Measurements from ENCODE around the gene RASSF5. TPM values are rescaled to one million over a fixed set of nuclear protein-coding genes. Genes with fewer than 3 reads are reported as not detected.

Gene RASSF5
- total RNA-seq, 1 donor from 2014 or later, result 28.5 TPM

- H3K27me3 ChIP-seq, result no peaks in the 10 kb centered on the region
- peaks cover 51% of the 10 kb centered on the region for H3K4me1 ChIP-seq
- H3K27ac ChIP-seq, result peak overlapping the region; percentile 19
- H3K36me3 ChIP-seq, result peaks cover 0 to 5% of the 10 kb centered on the region in 2 donors
- no peak for TF ChIP-seq POLR2AphosphoS5 (IDR thresholded peaks at IDR 0.05; ENCODE audit: insufficient read depth in 1 of 2, low read depth in 1 of 2)
- TF ChIP-seq, protein P1, sequence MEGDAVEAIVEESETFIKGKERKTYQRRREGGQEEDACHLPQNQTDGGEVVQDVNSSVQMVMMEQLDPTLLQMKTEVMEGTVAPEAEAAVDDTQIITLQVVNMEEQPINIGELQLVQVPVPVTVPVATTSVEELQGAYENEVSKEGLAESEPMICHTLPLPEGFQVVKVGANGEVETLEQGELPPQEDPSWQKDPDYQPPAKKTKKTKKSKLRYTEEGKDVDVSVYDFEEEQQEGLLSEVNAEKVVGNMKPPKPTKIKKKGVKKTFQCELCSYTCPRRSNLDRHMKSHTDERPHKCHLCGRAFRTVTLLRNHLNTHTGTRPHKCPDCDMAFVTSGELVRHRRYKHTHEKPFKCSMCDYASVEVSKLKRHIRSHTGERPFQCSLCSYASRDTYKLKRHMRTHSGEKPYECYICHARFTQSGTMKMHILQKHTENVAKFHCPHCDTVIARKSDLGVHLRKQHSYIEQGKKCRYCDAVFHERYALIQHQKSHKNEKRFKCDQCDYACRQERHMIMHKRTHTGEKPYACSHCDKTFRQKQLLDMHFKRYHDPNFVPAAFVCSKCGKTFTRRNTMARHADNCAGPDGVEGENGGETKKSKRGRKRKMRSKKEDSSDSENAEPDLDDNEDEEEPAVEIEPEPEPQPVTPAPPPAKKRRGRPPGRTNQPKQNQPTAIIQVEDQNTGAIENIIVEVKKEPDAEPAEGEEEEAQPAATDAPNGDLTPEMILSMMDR (IDR thresholded peaks at IDR 0.05), result no peak
- no peak for TF ChIP-seq POLR2A (IDR thresholded peaks at IDR 0.05)
- H3K4me3 ChIP-seq, result no peak overlapping the region
- intact Hi-C loops (cut with DNase I), result loop anchor here (5.0 kb wide), 1 partner anchor 91 kb away; no protein-coding TSS in a partner anchor
- no peaks in the 10 kb centered on the region for H3K9me3 ChIP-seq
- no peak for DNase-seq (ENCODE audit: extremely low spot score in 2 of 2)
Measured at GRCh38 chr1:206582971-206583706, 75.8 kb downstream of the RASSF5 start.

DNA sequence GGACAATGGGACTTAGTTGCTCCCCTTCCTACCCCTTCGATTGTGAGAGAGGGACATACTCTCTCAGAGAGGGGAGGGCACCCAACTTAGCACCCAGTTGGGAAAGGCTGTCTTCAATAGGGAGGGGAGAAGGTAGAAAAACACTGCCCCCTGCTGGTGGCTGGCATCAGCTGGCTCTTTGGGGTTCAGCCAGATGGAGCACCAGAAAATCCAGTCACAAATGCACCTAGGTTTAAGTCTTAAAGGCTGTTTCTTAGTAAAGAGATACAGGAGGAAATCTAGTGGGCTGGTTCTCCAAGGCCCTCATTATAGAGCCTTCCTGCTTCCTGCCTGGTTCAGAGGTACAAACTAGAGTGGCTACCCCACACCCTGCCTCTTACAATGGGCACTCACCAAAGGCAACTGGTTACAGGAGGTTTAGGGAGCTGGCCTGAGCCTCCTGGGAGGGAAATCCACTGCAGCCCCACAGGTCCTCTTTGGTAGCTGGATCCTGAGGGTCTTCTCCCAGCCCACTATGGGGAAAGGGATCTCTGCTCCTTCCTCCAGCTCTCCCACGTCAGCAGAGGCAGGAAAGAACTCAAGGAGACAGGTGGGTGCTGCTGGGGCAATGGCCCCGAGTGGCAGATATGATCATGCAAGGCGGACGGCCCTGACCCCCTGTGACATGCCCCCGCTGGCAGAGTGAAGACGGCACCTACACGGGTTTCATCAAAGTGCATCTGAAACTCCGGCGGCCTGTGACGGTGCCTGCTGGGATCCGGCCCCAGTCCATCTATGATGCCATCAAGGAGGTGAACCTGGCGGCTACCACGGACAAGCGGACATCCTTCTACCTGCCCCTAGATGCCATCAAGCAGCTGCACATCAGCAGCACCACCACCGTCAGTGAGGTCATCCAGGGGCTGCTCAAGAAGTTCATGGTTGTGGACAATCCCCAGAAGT, 76.6 kb downstream of the RASSF5 start:
- DNase-seq (ENCODE audit: extremely low spot score in 2 of 2), result no peak
- TF ChIP-seq POLR2A (IDR thresholded peaks at IDR 0.05) (no peak), POLR2AphosphoS5 (IDR thresholded peaks at IDR 0.05; ENCODE audit: insufficient read depth in 1 of 2, low read depth in 1 of 2) (peak in 1 of 2 donors; percentile 19)
- TF ChIP-seq, protein P1 (IDR thresholded peaks at IDR 0.05), result peak; percentile 80 to 93 (median 87)
- H3K36me3 ChIP-seq, result peaks cover 0 to 5% of the 10 kb centered on the region in 2 donors
- H3K4me1 ChIP-seq, result peaks cover 60% of the 10 kb centered on the region
- H3K27ac ChIP-seq, result peak overlapping the region; percentile 19
- intact Hi-C loops (cut with DNase I), result loop anchor here (5.0 kb wide), 1 partner anchor 92 kb away; no protein-coding TSS in a partner anchor
- no peak overlapping the region for H3K4me3 ChIP-seq
- H3K9me3 ChIP-seq, result no peaks in the 10 kb centered on the region
- no peaks in the 10 kb centered on the region for H3K27me3 ChIP-seq

GRCh38 chr1:206584683-206585082, 77.4 kb downstream of the RASSF5 start:
- Histone ChIP-seq H3K27ac (peak overlapping the region; percentile 54), H3K27me3 (no peaks in the 10 kb centered on the region), H3K36me3 (peaks cover 0 to 5% of the 10 kb centered on the region in 2 donors), H3K4me3 (no peak overlapping the region), H3K4me1 (peaks cover 67% of the 10 kb centered on the region), H3K9me3 (no peaks in the 10 kb centered on the region)
- TF ChIP-seq, protein P1 (IDR thresholded peaks at IDR 0.05), result no peak
- no peak for TF ChIP-seq POLR2AphosphoS5 (IDR thresholded peaks at IDR 0.05; ENCODE audit: insufficient read depth in 1 of 2, low read depth in 1 of 2)
- no peak for TF ChIP-seq POLR2A (IDR thresholded peaks at IDR 0.05)
- intact Hi-C loops (cut with DNase I), result loop anchor here (5.0 kb wide), 1 partner anchor 92 kb away; no protein-coding TSS in a partner anchor
- no peak for DNase-seq (ENCODE audit: extremely low spot score in 2 of 2)

DNA sequence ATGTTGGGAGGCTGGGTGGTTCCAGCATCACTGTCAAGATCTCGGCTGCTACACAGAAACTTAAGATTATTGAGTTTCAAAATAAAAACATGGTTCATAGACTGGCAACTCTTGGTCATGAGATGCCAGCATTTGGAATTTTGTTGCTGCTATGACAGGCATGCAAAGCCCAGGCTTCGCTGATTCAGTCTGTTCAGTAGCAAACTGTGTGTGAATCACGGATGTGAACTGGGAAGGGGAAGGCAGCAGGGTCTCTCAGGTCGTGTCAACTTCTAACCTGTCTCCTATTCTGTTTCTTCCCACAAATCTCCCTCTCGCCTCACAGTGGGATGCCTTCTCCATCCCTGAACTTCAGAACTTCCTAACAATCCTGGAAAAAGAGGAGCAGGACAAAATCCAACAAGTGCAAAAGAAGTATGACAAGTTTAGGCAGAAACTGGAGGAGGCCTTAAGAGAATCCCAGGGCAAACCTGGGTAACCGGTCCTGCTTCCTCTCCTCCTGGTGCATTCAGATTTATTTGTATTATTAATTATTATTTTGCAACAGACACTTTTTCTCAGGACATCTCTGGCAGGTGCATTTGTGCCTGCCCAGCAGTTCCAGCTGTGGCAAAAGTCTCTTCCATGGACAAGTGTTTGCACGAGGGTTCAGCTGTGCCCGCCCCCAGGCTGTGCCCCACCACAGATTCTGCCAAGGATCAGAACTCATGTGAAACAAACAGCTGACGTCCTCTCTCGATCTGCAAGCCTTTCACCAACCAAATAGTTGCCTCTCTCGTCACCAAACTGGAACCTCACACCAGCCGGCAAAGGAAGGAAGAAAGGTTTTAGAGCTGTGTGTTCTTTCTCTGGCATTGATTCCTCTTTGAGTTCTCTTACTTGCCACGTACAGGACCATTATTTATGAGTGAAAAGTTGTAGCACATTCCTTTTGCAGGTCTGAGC, 79.4 kb downstream of the RASSF5 start:
- no peaks in the 10 kb centered on the region for H3K27me3 ChIP-seq
- peaks cover 0 to 7% of the 10 kb centered on the region in 2 donors for H3K36me3 ChIP-seq
- H3K9me3 ChIP-seq, result no peaks in the 10 kb centered on the region
- TF ChIP-seq POLR2A (IDR thresholded peaks at IDR 0.05), result no peak
- TF ChIP-seq, protein P1 (IDR thresholded peaks at IDR 0.05), result no peak
- peak in 1 of 2 donors; percentile 45 for TF ChIP-seq POLR2AphosphoS5 (IDR thresholded peaks at IDR 0.05; ENCODE audit: insufficient read depth in 1 of 2, low read depth in 1 of 2)
- H3K4me1 ChIP-seq, result peaks cover 86% of the 10 kb centered on the region
- peak overlapping the region; percentile 77 for H3K27ac ChIP-seq
- no peak for DNase-seq (ENCODE audit: extremely low spot score in 2 of 2)
- H3K4me3 ChIP-seq, result no peak overlapping the region
- intact Hi-C loops (cut with DNase I), result no loop called here
